Neural progenitor cell (in vitro differentiated cells): ENCODE data around the gene PROSER2. TPM values are rescaled to one million over a fixed set of nuclear protein-coding genes. Genes with fewer than 3 reads are reported as not detected.

Experiments used
- DNase-seq: peaks from one replicate; pipeline ENCODE4 v3.0.0-alpha.2; 2016; ENCODE audit warnings: low spot score
- H2AFZ ChIP-seq: fragments of 200-600 bp; sonication (generic); replicated peaks from 2 replicates; pipeline ENCODE4 v1.6.1; 2016; ENCODE audit warnings: antibody characterized with exemption
- H3F3A ChIP-seq: fragments of 200-600 bp; sonication (generic); 2 replicates; pipeline ENCODE4 v1.6.1; 2016; ENCODE audit warnings: antibody characterized with exemption, low read depth
- H3K27ac ChIP-seq: fragments of 200-600 bp; sonication (generic); 2 replicates; pipeline ENCODE4 v1.5.1; 2016; ENCODE audit warnings: mild to moderate bottlenecking
- H3K27me3 ChIP-seq: fragments of 200-600 bp; sonication (generic); 2 replicates; pipeline ENCODE4 v1.6.1; 2016; ENCODE audit warnings: mild to moderate bottlenecking, moderate library complexity
- H3K36me3 ChIP-seq: fragments of 200-600 bp; sonication (generic); 2 replicates; pipeline ENCODE4 v1.5.1; 2016
- H3K4me1 ChIP-seq: fragments of 200-600 bp; sonication (generic); 2 replicates; pipeline ENCODE4 v1.6.1; 2016; ENCODE audit warnings: mixed run types
- H3K4me2 ChIP-seq: fragments of 200-600 bp; sonication (generic); 2 replicates; pipeline ENCODE4 v1.6.1; 2016
- H3K4me3 ChIP-seq: fragments of 200-600 bp; sonication (generic); 2 replicates; pipeline ENCODE4 v1.5.1; 2016
- H3K79me2 ChIP-seq: fragments of 200-600 bp; sonication (generic); 2 replicates; pipeline ENCODE4 v1.6.1; 2016; ENCODE audit warnings: low read depth
- H3K9ac ChIP-seq: fragments of 200-600 bp; sonication (generic); 2 replicates; pipeline ENCODE4 v1.6.1; 2016
- H3K9me3 ChIP-seq: fragments of 200-600 bp; sonication (generic); 2 replicates; pipeline ENCODE4 v1.5.1; 2016; ENCODE audit warnings: low read depth
- H4K20me1 ChIP-seq: fragments of 200-600 bp; sonication (generic); 2 replicates; pipeline ENCODE4 v1.6.1; 2016; ENCODE audit warnings: low read depth
- H3K27ac Mint-ChIP-seq: 3 replicates; pipeline ENCODE4 v1.8.0; 2021; ENCODE audit warnings: mixed read lengths
- H3K27me3 Mint-ChIP-seq: 2 replicates; pipeline ENCODE4 v1.8.0; 2022; ENCODE audit warnings: low read depth, mild to moderate bottlenecking, inconsistent platforms, moderate library complexity, mixed read lengths; ENCODE audit not compliant: insufficient read depth
- H3K36me3 Mint-ChIP-seq: 3 replicates; pipeline ENCODE4 v1.8.0; 2021; ENCODE audit warnings: mixed read lengths
- H3K4me1 Mint-ChIP-seq: 3 replicates; pipeline ENCODE4 v1.8.0; 2021; ENCODE audit warnings: mixed read lengths
- H3K4me3 Mint-ChIP-seq: 3 replicates; pipeline ENCODE4 v1.8.0; 2021; ENCODE audit warnings: mild to moderate bottlenecking, moderate library complexity, mixed read lengths
- H3K9me3 Mint-ChIP-seq: 3 replicates; pipeline ENCODE4 v1.8.0; 2020; ENCODE audit warnings: mixed read lengths
- CTCF ChIP-seq: fragments of 200-600 bp; sonication (generic); IDR thresholded peaks from 2 replicates; pipeline ENCODE4 v1.5.1; 2017; ENCODE audit warnings: antibody characterized with exemption, mild to moderate bottlenecking
- EZH2 ChIP-seq: fragments of 200-600 bp; sonication (generic); IDR thresholded peaks from 2 replicates; pipeline ENCODE4 v1.6.1; 2017; ENCODE audit warnings: antibody characterized with exemption, mild to moderate bottlenecking, moderate library complexity
- EZH2phosphoT487 ChIP-seq: fragments of 200-600 bp; sonication (generic); IDR thresholded peaks from 2 replicates; pipeline ENCODE4 v1.6.1; 2017; ENCODE audit warnings: antibody characterized with exemption
- total RNA-seq: library from RNA; depleted of rRNA; stranded (reverse); fragments of >200 nt; gene quantifications from 2 replicates; pipeline ENCODE4 v1.2.3, GENCODE V29; 2015; ENCODE audit warnings: low replicate concordance

The PROSER2 gene
- total RNA-seq, 1 donor from 2014 or later, result 2.3 TPM

GRCh38 chr10:11842411-11842810 lies 19.3 kb downstream of the PROSER2 start:
- no peak for DNase-seq
- Histone ChIP-seq H3K79me2 (no peaks in the 10 kb centered on the region), H3K27me3 (no peaks in the 10 kb centered on the region), H3F3A (no peaks in the 10 kb centered on the region), H3K9ac (no peak overlapping the region), H2AFZ (no peak overlapping the region), H4K20me1 (no peaks in the 10 kb centered on the region), H3K4me1 (no peaks in the 10 kb centered on the region), H3K4me3 (no peak overlapping the region), H3K36me3 (no peaks in the 10 kb centered on the region), H3K9me3 (no peaks in the 10 kb centered on the region), H3K4me2 (no peak overlapping the region), H3K27ac (no peak overlapping the region)
- Mint-ChIP-seq H3K4me3 (no peak overlapping the region), H3K9me3 (no peaks in the 10 kb centered on the region), H3K36me3 (no peaks in the 10 kb centered on the region), H3K27me3 (no peaks in the 10 kb centered on the region), H3K27ac (no peak overlapping the region), H3K4me1 (no peaks in the 10 kb centered on the region)
- TF ChIP-seq CTCF, result no peak
- no peak for TF ChIP-seq EZH2
- no peak for TF ChIP-seq EZH2phosphoT487

- H3K4me3 Mint-ChIP-seq, result no peak overlapping the region
- Histone ChIP-seq H3K4me2 (no peak overlapping the region), H3K9me3 (no peaks in the 10 kb centered on the region), H4K20me1 (no peaks in the 10 kb centered on the region), H3K79me2 (no peaks in the 10 kb centered on the region), H2AFZ (no peak overlapping the region), H3K27ac (no peak overlapping the region), H3F3A (no peaks in the 10 kb centered on the region), H3K4me1 (no peaks in the 10 kb centered on the region), H3K27me3 (no peaks in the 10 kb centered on the region), H3K4me3 (no peak overlapping the region), H3K36me3 (no peaks in the 10 kb centered on the region), H3K9ac (no peak overlapping the region)
- no peaks in the 10 kb centered on the region for H3K27me3 Mint-ChIP-seq
- no peak overlapping the region for H3K27ac Mint-ChIP-seq
- no peaks in the 10 kb centered on the region for H3K4me1 Mint-ChIP-seq
- DNase-seq, result no peak
- H3K36me3 Mint-ChIP-seq, result no peaks in the 10 kb centered on the region
- no peaks in the 10 kb centered on the region for H3K9me3 Mint-ChIP-seq
- TF ChIP-seq EZH2, result no peak
- no peak for TF ChIP-seq EZH2phosphoT487
- TF ChIP-seq CTCF, result no peak
Measured at GRCh38 chr10:11845113-11845512, 22.0 kb downstream of the PROSER2 start.

- H3K27ac ChIP-seq, result no peak overlapping the region
- H2AFZ ChIP-seq, result no peak overlapping the region
- Mint-ChIP-seq H3K27me3 (peaks cover 2% of the 10 kb centered on the region), H3K4me1 (no peaks in the 10 kb centered on the region), H3K9me3 (no peaks in the 10 kb centered on the region), H3K36me3 (no peaks in the 10 kb centered on the region), H3K4me3 (no peak overlapping the region), H3K27ac (no peak overlapping the region)
- no peak for DNase-seq
- no peak overlapping the region for H3K4me2 ChIP-seq
- TF ChIP-seq CTCF (no peak), EZH2 (no peak), EZH2phosphoT487 (no peak)
- H3K79me2 ChIP-seq, result no peaks in the 10 kb centered on the region
- H3F3A ChIP-seq, result no peaks in the 10 kb centered on the region
- no peaks in the 10 kb centered on the region for H3K36me3 ChIP-seq
- H3K9me3 ChIP-seq, result no peaks in the 10 kb centered on the region
- no peaks in the 10 kb centered on the region for H3K4me1 ChIP-seq
- no peak overlapping the region for H3K4me3 ChIP-seq
- H4K20me1 ChIP-seq, result no peaks in the 10 kb centered on the region
- H3K9ac ChIP-seq, result no peak overlapping the region
- H3K27me3 ChIP-seq, result no peaks in the 10 kb centered on the region
Measured at GRCh38 chr10:11846542-11846941, 23.4 kb downstream of the PROSER2 start.
